A673 (cell line): ENCODE data around the gene STK36.

Source experiments
- EZH2 ChIP-seq: fragments of 200-600 bp; sonication (generic); IDR thresholded peaks from 2 replicates; pipeline ENCODE4 v1.6.1; 2017; ENCODE audit warnings: borderline replicate concordance, low read depth, mild to moderate bottlenecking, mixed read lengths, antibody characterized with exemption, low read length; ENCODE audit not compliant: poor library complexity, severe bottlenecking
- TF ChIP-seq, protein P1 (sequence below): fragments of 300-800, 200-600 bp; sonication (generic); conservative IDR thresholded peaks from 2 replicates; pipeline ENCODE4 v1.5.1; 2017; ENCODE audit warnings: low read depth, mild to moderate bottlenecking, antibody characterized with exemption, low read length, moderate library complexity, mixed read lengths

DNA sequence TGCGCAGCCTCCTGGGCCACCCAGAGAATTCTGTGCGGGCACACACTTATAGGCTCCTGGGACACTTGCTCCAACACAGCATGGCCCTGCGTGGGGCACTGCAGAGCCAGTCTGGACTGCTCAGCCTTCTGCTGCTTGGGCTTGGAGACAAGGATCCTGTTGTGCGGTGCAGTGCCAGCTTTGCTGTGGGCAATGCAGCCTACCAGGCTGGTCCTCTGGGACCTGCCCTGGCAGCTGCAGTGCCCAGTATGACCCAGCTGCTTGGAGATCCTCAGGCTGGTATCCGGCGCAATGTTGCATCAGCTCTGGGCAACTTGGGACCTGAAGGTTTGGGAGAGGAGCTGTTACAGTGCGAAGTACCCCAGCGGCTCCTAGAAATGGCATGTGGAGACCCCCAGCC lies 27.0 kb downstream of the STK36 start:
- TF ChIP-seq, protein P1, sequence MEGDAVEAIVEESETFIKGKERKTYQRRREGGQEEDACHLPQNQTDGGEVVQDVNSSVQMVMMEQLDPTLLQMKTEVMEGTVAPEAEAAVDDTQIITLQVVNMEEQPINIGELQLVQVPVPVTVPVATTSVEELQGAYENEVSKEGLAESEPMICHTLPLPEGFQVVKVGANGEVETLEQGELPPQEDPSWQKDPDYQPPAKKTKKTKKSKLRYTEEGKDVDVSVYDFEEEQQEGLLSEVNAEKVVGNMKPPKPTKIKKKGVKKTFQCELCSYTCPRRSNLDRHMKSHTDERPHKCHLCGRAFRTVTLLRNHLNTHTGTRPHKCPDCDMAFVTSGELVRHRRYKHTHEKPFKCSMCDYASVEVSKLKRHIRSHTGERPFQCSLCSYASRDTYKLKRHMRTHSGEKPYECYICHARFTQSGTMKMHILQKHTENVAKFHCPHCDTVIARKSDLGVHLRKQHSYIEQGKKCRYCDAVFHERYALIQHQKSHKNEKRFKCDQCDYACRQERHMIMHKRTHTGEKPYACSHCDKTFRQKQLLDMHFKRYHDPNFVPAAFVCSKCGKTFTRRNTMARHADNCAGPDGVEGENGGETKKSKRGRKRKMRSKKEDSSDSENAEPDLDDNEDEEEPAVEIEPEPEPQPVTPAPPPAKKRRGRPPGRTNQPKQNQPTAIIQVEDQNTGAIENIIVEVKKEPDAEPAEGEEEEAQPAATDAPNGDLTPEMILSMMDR, result no peak
- no peak for TF ChIP-seq EZH2
